Activated CD8-positive, alpha-beta T cell treated with anti-CD3 and anti-CD28 coated beads for 36 hours (primary cell): ENCODE data around the gene HOXA1. TPM values are rescaled to one million over a fixed set of nuclear protein-coding genes. Genes with fewer than 3 reads are reported as not detected.
"Not testable (repeated sequence)": the region's sequence is repeated elsewhere in the genome, so short reads cannot be mapped to it uniquely, and the experiment has no call there.

Experiments
- ATAC-seq: fragments of 200-7000 bp; cut with Tn5 transposase; one replicate; pipeline ENCODE4 v1.10.0; 2021; ENCODE audit warnings: mild to moderate bottlenecking, moderate library complexity
- CTCF ChIA-PET: fragments of 350-600 bp; sonication (Branson Sonifier 250); formaldehyde crosslinking; loops from one replicate; lab custom pipeline; 2021; ENCODE audit warnings: antibody characterized with exemption; lab: Charles Lee
- POLR2A ChIA-PET: fragments of 350-600 bp; sonication (Branson Sonifier 250); formaldehyde crosslinking; loops from one replicate; lab custom pipeline; 2021; ENCODE audit warnings: antibody characterized with exemption; lab: Charles Lee
- DNase-seq: peaks from one replicate; pipeline ENCODE4 v3.0.0-alpha.2; 2020
- H3K27ac Mint-ChIP-seq: one replicate; pipeline ENCODE4 v1.8.0; 2021; ENCODE audit warnings: mild to moderate bottlenecking, mixed read lengths
- H3K27me3 Mint-ChIP-seq: one replicate; pipeline ENCODE4 v1.8.0; 2021; ENCODE audit warnings: mixed read lengths
- H3K36me3 Mint-ChIP-seq: one replicate; pipeline ENCODE4 v1.8.0; 2021; ENCODE audit warnings: low read depth, mixed read lengths
- H3K4me1 Mint-ChIP-seq: one replicate; pipeline ENCODE4 v1.8.0; 2021; ENCODE audit warnings: low read depth, mixed read lengths
- H3K4me3 Mint-ChIP-seq: one replicate; pipeline ENCODE4 v1.8.0; 2021; ENCODE audit warnings: mild to moderate bottlenecking, moderate library complexity, mixed read lengths
- H3K9me3 Mint-ChIP-seq: one replicate; pipeline ENCODE4 v1.8.0; 2021; ENCODE audit warnings: mixed read lengths
- intact Hi-C: fragments of 100-400 bp; cut with micrococcal nuclease; formaldehyde crosslinking; loops from one replicate; pipeline ENCODE4 v1.10.0; 2022
- total RNA-seq, 2 experiments: library from RNA; stranded (reverse); gene quantifications; one replicate each; pipeline ENCODE4 v1.2.3, GENCODE V29; 2021
- TF ChIP-seq, protein P1 (sequence below): fragments of 200-600 bp; IDR thresholded peaks from one replicate; pipeline ENCODE4 v1.8.0; 2022; ENCODE audit warnings: antibody characterized with exemption, mild to moderate bottlenecking

HOXA1 gene
- total RNA-seq, 2 experiments from 2014 or later, result 0.25 TPM

GRCh38 chr7:27053153-27053552, 42.6 kb downstream of the HOXA1 start:
- no peak overlapping the region for H3K27ac Mint-ChIP-seq
- DNase-seq (no peak), ATAC-seq (no peak)
- H3K27me3 Mint-ChIP-seq, result peaks cover 6% of the 10 kb centered on the region
- no peaks in the 10 kb centered on the region for H3K9me3 Mint-ChIP-seq
- intact Hi-C loops, result no loop called here
- POLR2A ChIA-PET, result no interaction called here
- H3K4me3 Mint-ChIP-seq, result no peak overlapping the region
- TF ChIP-seq, protein P1, sequence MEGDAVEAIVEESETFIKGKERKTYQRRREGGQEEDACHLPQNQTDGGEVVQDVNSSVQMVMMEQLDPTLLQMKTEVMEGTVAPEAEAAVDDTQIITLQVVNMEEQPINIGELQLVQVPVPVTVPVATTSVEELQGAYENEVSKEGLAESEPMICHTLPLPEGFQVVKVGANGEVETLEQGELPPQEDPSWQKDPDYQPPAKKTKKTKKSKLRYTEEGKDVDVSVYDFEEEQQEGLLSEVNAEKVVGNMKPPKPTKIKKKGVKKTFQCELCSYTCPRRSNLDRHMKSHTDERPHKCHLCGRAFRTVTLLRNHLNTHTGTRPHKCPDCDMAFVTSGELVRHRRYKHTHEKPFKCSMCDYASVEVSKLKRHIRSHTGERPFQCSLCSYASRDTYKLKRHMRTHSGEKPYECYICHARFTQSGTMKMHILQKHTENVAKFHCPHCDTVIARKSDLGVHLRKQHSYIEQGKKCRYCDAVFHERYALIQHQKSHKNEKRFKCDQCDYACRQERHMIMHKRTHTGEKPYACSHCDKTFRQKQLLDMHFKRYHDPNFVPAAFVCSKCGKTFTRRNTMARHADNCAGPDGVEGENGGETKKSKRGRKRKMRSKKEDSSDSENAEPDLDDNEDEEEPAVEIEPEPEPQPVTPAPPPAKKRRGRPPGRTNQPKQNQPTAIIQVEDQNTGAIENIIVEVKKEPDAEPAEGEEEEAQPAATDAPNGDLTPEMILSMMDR, result no peak
- H3K4me1 Mint-ChIP-seq, result no peaks in the 10 kb centered on the region
- CTCF ChIA-PET, result no interaction called here
- H3K36me3 Mint-ChIP-seq, result no peaks in the 10 kb centered on the region

DNA sequence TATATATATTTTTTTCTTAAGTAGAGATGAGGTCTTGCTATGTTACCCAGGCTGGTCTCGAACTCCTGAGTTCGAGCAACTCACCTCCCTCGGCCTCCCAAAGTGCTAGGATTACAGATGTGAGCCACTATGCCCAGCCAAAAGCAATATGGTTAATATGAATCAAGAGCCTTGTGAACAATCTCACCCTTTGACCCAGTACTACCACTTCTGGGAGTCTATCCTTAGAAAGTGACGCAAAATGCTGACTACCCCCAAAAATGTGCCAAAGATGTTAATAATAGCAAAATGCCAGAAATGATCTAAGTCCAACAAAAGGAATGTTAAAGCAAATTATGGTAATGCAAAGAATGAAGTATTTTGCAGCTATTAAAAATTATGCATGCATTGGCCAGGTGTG, 44.3 kb downstream of the HOXA1 start:
- ChIA-PET CTCF (no interaction called here), POLR2A (interaction anchor here (0.7 kb wide), 1 partner anchor 720 kb away, joined by 3 read pairs; no protein-coding TSS in a partner anchor)
- Mint-ChIP-seq H3K4me3 (no peak overlapping the region), H3K27ac (no peak overlapping the region), H3K9me3 (no peaks in the 10 kb centered on the region), H3K4me1 (no peaks in the 10 kb centered on the region), H3K27me3 (peaks cover 2% of the 10 kb centered on the region), H3K36me3 (no peaks in the 10 kb centered on the region)
- no peak for ATAC-seq
- DNase-seq, result no peak
- TF ChIP-seq, protein P1, result no peak
- intact Hi-C loops, result no loop called here

- no peaks in the 10 kb centered on the region for H3K9me3 Mint-ChIP-seq
- H3K27me3 Mint-ChIP-seq, result peaks cover 2% of the 10 kb centered on the region
- no peak for DNase-seq
- H3K4me3 Mint-ChIP-seq, result no peak overlapping the region
- intact Hi-C loops, result no loop called here
- no peak for ATAC-seq
- POLR2A ChIA-PET, result no interaction called here
- no peaks in the 10 kb centered on the region for H3K4me1 Mint-ChIP-seq
- TF ChIP-seq, protein P1, result no peak
- CTCF ChIA-PET, result no interaction called here
- no peaks in the 10 kb centered on the region for H3K36me3 Mint-ChIP-seq
- no peak overlapping the region for H3K27ac Mint-ChIP-seq
These were observed 47.4 kb downstream of the HOXA1 start for GRCh38 chr7:27048438-27048837.

DNA sequence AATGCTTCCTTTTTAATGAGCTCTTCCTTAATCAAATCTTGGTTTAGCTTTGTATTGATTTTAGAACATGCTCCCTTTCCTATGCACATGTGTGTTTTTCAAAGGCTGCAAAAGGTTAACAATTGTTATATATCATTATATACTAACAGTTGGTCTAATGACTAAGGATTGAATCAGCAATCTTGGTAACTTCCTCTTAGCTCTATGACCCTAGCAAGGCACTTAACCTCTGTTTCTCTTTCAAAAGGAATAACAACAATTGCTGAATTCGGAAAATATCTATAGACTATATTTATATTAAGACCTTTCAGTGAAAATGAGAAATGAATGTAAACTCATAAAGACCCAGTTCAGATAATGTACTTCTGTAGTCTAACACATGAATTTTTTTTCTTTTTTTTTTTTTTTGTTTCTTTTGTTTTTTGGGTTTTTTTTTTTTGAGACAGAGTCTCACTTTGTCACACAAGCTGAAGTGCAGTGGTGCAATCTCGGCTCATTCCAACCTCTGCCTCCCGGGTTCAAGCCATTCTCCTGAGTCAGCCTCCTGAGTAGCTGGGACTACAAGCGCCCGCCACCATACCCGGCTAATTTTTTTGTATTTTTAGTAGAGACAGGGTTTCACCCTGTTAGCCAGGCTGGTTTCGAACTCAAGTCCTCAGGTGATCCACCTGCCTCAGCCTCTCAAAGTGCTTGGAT, 48.8 kb downstream of the HOXA1 start:
- H3K9me3 Mint-ChIP-seq, result no peaks in the 10 kb centered on the region
- intact Hi-C loops, result no loop called here
- H3K27me3 Mint-ChIP-seq, result peaks cover 7% of the 10 kb centered on the region
- no peaks in the 10 kb centered on the region for H3K36me3 Mint-ChIP-seq
- ATAC-seq (no peak), DNase-seq (no peak)
- no peak overlapping the region for H3K4me3 Mint-ChIP-seq
- H3K27ac Mint-ChIP-seq, result no peak overlapping the region
- ChIA-PET CTCF (no interaction called here), POLR2A (no interaction called here)
- TF ChIP-seq, protein P1, result no peak
- no peaks in the 10 kb centered on the region for H3K4me1 Mint-ChIP-seq

DNA sequence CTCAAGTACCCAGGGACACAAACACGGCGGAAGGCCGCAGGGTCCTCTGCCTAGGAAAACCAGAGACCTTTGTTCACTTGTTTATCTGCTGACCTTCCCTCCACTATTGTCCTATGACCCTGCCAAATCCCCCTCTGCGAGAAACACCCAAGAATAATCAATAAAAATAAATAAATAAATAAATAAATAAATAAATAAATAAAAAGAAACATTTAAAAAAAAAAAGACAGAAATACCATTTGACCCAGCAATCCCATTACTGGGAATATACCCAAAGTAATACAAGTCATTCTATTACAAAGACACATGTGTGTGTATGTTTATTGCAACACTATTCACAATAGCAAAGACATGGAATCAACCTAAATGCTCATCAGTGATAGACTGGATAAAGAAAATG, 49.8 kb downstream of the HOXA1 start:
- POLR2A ChIA-PET, ATAC-seq, H3K9me3 Mint-ChIP-seq, H3K36me3 Mint-ChIP-seq, intact Hi-C loops, H3K4me3 Mint-ChIP-seq, H3K4me1 Mint-ChIP-seq, H3K27ac Mint-ChIP-seq, H3K27me3 Mint-ChIP-seq, CTCF ChIA-PET, DNase-seq: not testable (repeated sequence)

DNA sequence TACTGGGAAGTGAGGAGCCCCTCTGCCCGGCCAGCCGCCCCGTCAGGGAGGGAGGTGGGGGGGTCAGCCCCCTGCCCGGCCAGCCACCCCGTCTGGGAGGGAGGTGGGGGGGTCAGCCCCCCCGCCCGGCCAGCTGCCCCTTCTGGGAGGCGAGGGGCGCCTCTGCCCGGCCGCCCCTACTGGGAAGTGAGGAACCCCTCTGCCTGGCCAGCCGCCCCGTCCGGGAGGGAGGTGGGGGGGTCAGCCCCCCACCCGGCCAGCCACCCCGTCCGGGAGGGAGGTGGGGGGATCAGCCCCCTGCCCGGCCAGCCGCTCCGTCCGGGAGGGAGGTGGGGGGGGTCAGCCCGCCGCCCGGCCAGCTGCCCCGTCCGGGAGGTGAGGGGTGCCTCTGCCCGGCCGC, 50.7 kb downstream of the HOXA1 start:
- CTCF ChIA-PET, H3K27ac Mint-ChIP-seq, H3K4me3 Mint-ChIP-seq, ATAC-seq, H3K36me3 Mint-ChIP-seq, H3K9me3 Mint-ChIP-seq, DNase-seq, H3K4me1 Mint-ChIP-seq, POLR2A ChIA-PET, intact Hi-C loops, H3K27me3 Mint-ChIP-seq: not testable (repeated sequence)

Other genes starting within 250 kb of the HOXA1 start
- gene SKAP2, start 231.4 kb downstream of the HOXA1 start, total RNA-seq, result 1 to 10 TPM; 7.0 to 8.1 TPM
- not detected for gene HOXA2, start 6.7 kb upstream of the HOXA1 start, total RNA-seq
- gene HOXA4, start 34.8 kb upstream of the HOXA1 start, total RNA-seq, result under 1 TPM in 1 of 2 experiments, not detected in 1; 0.25 TPM
- gene HOXA5, start 47.7 kb upstream of the HOXA1 start, total RNA-seq, result not detected
- gene HOXA6, start 51.8 kb upstream of the HOXA1 start, total RNA-seq, result not detected
- not detected for gene HOXA3, start 56.6 kb upstream of the HOXA1 start, total RNA-seq
- gene HOXA7, start 60.7 kb upstream of the HOXA1 start, total RNA-seq, result not detected
- gene HOXA9, start 69.5 kb upstream of the HOXA1 start, total RNA-seq, result not detected
- gene HOXA10, start 78.3 kb upstream of the HOXA1 start, total RNA-seq, result not detected
- under 1 TPM; 0.13 to 0.18 TPM for gene HOXA11, start 89.2 kb upstream of the HOXA1 start, total RNA-seq
- gene HOXA13, start 104.1 kb upstream of the HOXA1 start, total RNA-seq, result not detected
- not detected for gene EVX1, start 146.8 kb upstream of the HOXA1 start, total RNA-seq